Measurements from ENCODE around the gene MRPL21.
"Not testable (repeated sequence)": the region's sequence is repeated elsewhere in the genome, so short reads cannot be mapped to it uniquely, and the experiment has no call there.

Gene MRPL21

GRCh38 chr11:68908273-68908672, 4.6 kb upstream of the MRPL21 start:
- DNase-seq: no peak

DNA sequence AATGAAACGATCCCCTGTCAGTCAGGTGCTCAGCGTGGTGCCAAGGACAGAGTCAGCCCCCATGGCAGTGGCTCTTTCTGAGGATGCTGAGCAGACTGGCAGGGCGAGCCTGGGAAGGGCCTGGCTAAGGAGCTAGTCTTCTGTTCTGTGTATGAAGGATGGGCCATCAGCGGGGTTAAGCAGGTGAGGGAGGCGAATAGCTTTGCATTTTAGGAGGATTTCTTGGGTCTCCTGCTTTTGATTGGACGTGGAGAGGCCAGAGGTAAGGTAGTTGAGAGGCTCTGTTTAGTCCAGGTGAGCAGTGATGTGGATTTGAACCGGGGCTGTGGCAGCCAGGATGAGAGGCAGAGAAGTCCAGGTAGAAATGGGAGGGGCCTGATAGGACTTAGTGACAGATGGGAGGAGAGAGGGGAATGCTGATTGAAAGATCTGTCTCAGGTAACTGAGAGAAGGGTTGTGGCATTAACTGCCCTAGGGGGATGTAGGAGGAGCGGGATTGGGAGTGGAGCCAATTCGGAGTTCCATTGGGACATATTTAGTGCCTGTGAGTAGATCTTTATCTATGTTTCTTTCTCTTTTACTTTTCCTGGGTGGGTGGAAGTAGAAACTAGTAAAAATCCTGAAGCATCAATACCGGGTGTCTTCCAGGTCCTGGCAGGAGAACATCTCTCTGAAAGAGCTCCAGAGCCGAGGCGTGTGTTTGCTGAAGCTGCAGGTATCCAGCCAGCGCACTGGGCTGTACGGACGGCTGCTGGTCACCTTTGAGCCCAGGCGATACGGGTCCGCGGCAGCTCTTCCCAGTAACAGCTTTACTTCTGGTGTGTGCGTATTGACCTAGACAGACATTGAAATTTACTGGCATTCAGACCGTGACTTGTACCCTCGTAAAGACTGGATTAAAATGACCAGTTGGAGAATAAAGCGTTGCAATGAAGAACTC, 2.1 kb upstream of the MRPL21 start:
- no peak for DNase-seq

DNA sequence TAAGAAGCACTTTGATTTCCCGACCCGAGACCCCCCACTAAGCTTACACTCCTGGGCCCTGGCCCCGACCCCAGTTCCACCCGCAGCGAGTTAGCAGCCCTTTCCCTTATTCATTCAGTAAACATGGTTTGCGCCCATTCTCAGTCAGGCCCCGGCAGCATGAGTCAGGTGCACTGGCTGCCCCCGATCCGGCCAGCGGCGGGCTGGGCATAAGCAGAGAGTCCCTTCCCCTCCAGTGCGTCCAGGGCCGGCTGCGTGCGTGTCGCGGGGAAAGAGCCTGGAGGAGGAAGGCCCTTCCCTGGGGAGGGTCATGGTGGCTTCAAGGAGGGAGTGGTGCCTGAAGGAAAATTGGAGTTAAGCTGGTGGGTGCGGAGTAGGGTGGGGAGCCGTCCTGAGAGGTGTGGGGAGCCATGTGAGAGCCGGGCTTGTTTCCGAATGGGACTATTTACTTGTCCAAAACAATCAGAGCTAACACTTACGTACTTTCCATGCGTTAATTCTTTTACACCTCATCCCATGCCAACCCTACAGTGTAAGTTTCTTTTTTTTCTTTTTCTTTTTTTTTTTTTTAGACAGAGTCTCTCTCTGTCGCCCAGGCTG, 716 bp upstream of the MRPL21 start:
- peak; percentile 23 for DNase-seq

- no peak for DNase-seq
Observed at GRCh38 chr11:68900835-68901381, 2.7 kb downstream of the MRPL21 start.

GRCh38 chr11:68897441-68897840, 6.2 kb downstream of the MRPL21 start:
- DNase-seq: no peak

- DNase-seq: no peak
Observed at GRCh38 chr11:68896171-68896959, 7.3 kb downstream of the MRPL21 start.

- DNase-seq: no peak
Observed at GRCh38 chr11:68893282-68893681, 10.3 kb downstream of the MRPL21 start.

DNA sequence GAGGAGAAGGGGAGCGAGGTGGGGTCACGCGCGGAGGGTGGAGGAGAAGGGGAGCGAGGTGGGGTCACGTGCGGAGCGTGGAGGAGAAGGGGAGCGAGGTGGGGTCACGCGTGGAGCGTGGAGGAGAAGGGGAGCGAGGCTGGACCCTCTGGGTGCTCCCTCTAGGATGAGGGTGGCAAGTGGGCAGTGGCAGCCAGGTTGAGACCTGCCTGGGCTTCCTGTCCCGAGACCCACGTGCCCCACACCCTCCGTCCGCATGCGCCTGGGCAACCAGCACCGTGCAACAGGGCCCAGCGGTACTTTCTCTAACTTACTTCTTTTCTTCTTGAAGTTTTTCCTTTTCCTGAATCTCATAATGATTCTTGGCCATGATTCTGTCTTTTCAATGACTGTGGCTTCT, 11.1 kb downstream of the MRPL21 start:
- DNase-seq: no peak

- DNase-seq: no peak
Observed at GRCh38 chr11:68891351-68891948, 12.2 kb downstream of the MRPL21 start.

DNA sequence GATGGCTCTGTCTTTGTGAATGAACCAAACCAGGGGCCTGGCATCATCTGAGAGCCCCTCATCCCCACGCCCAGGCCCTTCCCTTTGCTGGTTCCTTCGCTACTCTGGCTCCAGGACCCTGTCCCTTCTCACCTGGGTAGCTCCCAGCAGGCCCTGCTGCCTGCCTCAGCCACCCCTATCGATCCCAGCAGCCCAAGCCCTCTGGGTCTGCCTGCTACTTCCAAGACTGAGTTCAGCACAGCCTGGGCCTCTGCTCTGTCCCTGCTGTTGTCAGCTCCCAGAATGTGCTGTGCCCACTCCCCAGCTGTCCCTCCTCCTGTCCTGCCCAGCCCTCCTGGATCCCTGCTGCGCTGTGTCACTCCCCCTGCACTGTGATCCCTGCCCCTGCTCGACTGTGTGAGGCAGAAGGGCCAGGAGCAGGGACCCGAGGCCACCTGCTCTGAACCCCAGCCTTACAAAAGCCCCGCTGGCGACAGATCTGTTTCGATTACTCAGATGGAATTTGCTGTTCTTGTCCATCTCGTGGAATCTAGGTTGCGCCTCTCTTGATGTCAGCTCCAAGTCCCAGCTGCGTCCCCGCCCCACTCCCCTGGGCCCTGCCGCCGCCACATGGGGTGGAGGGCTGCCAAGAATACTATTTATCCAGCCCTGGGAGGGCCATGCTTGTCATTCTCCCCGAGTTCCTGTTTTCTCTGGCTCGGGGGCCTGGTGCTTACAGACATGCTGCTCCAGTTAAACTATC, 13.0 kb downstream of the MRPL21 start:
- no peak for DNase-seq

DNA sequence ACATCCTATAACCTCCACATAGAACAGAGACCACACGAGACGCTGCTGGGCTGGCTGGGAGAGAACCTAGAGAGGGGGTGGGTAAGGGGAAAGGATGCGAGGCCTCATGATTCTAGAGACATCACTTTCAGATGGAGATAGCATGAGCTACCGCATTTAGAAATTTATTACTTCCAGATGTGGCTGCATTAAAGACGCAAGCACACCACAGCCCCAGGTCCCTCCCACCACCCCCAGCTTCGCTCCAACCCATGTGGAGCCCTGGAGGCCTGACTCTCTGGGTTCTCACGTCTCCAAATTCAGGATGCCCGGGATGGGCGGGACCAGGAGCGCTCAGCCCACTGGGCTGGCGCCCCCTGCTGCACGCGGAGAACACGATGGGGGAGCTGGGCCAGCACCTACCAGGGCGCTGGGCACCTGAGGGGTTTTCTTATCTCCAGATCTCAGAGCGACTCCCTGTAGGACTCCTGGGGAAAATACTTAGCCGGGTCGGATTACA, 13.6 kb downstream of the MRPL21 start:
- DNase-seq: no peak

- not testable (repeated sequence) for DNase-seq
Observed at GRCh38 chr11:68884827-68885226, 18.8 kb downstream of the MRPL21 start.

DNA sequence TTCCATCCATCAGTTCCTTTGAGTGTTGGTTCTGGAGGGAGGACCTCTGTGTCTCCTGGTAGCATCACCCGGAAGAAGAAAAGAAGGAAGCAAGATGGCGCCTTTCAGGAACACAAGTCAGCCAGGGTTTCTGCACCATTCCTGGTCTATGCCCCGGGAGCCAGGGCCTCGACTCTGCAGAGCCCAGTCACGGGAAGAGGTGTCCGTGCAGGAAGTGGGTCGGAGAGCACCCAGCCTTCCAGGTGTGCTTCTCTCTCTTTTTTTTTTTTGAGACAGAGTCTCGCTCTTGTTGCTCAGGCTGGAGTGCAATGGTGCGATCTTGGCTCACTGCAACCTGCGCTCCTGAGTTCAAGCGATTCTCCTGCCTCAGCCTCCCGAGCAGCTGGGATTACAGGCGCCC, 21.2 kb downstream of the MRPL21 start:
- no peak for DNase-seq

GRCh38 chr11:68881320-68881719, 22.3 kb downstream of the MRPL21 start:
- no peak for DNase-seq

DNA sequence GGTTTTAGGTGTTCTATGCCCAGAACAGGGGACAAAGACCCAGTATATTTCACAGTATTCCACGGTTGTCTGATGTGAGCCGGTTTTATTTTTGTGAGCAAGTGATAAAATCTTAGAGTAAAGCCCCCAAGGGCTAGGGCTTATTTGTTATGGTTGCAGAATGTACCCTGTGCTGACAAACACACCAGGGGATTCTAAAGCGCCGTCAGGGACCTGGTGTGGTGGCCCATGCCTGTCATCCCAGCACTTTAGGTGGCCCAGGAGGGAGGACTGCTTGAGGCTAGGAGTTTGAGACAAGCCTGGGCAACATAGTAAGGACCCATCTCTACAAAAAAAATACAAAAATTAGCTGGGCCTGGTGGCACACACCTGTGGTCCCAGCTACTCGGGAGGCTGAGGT, 22.8 kb downstream of the MRPL21 start:
- DNase-seq: no peak

GRCh38 chr11:68878022-68878421, 25.6 kb downstream of the MRPL21 start:
- DNase-seq: no peak

GRCh38 chr11:68872216-68873003, 31.2 kb downstream of the MRPL21 start:
- DNase-seq: no peak

DNA sequence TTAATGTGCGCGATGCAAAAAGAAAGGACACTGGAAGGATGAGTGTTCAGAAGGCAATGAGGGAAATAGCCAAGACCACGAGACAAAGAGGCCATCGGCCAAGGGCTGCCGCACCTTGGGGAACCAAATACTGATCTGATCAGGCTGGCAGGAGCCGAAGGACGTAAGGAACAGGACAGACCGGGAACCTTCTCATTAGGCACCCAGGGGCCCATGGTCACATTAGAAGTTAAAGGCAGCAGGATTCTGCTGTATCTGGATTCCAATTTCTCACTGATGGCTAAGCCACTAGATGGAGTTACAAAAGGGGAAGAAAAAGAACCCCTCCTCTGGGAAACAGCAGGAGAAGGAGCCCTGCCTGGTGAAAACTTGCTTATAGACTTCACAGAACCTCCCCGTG, 33.2 kb downstream of the MRPL21 start:
- DNase-seq: no peak

DNA sequence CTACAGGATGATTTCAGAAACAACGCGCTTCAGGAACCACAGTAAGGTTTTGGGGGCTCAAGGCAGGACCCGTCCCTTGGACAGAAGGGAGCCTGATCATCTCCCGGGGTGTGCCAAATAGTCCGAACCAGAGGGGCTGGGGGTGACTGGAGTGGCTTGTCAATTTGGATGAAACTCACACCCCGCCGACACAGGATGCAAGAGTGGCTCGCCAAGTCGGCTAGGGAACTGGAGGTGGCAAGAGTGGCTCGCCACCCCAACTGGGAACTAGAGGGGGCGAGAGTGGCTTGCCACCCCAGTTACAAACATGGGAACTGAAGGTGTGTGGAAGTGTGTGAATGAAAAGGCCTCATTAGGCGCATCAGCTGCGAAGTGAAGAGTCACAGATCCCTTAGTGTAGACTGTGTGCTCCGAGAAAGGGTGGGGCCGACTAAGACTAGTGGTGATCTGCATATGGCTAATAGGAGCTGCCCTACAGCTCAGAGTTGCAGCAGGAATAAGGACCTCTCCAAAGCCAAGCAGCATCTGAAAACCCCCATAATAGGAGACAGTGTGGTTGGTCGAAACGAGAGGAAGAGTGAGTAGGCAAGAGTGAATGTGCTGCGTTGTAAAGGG, 35.3 kb downstream of the MRPL21 start:
- no peak for DNase-seq

GRCh38 chr11:68867066-68867465, 36.6 kb downstream of the MRPL21 start:
- DNase-seq: no peak

- no peak for DNase-seq
Observed at GRCh38 chr11:68865241-68865640, 38.4 kb downstream of the MRPL21 start.

Data from CD4-positive, alpha-beta T cell treated with Interleukin-10 for 1 hour (primary cell).